22Rv1 (cell line): ENCODE measurements around the gene NR5A1.

Source experiments
- ZFX ChIP-seq: fragments of 450-650 bp; IDR thresholded peaks from 2 replicates; pipeline ENCODE4 v1.6.1; 2017; ENCODE audit warnings: antibody characterized with exemption, borderline replicate concordance
- TF ChIP-seq, protein P1 (sequence below): fragments of 450-650 bp; IDR thresholded peaks from 2 replicates; pipeline ENCODE4 v1.5.1; 2017; ENCODE audit warnings: mild to moderate bottlenecking

DNA sequence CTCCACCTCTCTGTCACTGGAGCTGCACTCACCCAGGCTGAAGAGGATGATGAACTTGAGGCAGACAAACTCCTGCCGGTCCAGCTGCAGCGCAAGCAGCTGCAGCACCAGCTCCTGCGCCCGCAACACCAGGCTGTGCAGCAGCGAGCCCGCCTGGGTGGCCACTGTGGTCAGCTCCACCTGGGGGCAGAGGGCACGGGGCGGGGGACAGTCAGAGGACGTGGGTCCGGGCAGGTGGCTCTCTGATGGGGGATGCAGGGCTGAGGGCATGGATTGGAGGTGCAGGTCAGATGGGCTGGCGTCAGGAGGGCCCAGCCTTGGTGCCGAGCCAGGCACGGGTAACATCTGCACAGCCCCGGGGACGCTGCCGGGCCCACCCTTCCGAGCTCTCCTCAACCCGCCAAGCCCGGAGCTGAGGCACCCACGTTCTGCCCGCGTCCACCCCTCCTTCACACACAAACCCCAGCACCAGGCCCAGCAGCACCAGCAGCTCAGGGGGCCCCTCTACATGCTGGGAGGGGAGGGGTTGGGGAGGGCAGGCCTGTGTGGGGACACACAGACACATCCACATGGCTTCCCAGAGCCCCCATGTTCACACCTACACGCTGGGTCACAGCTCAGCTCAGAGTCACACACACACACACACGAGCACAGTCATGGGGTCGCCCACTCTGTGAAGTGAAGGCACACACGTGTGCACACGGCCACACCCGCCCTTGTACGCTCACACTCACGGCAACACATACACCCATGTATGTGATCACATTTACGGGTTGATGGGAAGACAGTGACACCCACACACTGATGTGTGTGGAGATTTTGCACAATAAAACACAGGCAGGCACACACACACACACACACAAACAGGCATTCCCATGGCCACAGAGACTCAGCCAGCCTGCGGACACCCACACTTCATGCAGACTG lies 15.9 kb downstream of the NR5A1 start:
- TF ChIP-seq, protein P1, sequence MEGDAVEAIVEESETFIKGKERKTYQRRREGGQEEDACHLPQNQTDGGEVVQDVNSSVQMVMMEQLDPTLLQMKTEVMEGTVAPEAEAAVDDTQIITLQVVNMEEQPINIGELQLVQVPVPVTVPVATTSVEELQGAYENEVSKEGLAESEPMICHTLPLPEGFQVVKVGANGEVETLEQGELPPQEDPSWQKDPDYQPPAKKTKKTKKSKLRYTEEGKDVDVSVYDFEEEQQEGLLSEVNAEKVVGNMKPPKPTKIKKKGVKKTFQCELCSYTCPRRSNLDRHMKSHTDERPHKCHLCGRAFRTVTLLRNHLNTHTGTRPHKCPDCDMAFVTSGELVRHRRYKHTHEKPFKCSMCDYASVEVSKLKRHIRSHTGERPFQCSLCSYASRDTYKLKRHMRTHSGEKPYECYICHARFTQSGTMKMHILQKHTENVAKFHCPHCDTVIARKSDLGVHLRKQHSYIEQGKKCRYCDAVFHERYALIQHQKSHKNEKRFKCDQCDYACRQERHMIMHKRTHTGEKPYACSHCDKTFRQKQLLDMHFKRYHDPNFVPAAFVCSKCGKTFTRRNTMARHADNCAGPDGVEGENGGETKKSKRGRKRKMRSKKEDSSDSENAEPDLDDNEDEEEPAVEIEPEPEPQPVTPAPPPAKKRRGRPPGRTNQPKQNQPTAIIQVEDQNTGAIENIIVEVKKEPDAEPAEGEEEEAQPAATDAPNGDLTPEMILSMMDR = no peak
- TF ChIP-seq ZFX = no peak
